Osteoblast (primary cell): ENCODE results near the gene PTP4A2. TPM values are rescaled to one million over a fixed set of nuclear protein-coding genes. Genes with fewer than 3 reads are reported as not detected.

ENCODE experiments used
- DNase-seq: peaks from one replicate; pipeline ENCODE4 v3.0.0; 2011; ENCODE audit warnings: low spot score, mixed read lengths; ENCODE audit not compliant: insufficient read length; ENCODE audit errors: missing footprints
- H2AFZ ChIP-seq: 2 replicates; pipeline ENCODE4 v1.6.0; 2011; ENCODE audit warnings: mild to moderate bottlenecking, low read length
- H3K27ac ChIP-seq: 2 replicates; pipeline ENCODE4 v1.5.1; 2011; ENCODE audit warnings: mild to moderate bottlenecking, low read depth, low read length, moderate library complexity
- H3K27me3 ChIP-seq: 2 replicates; pipeline ENCODE4 v1.6.0; 2012; ENCODE audit warnings: mild to moderate bottlenecking, control low read depth, inconsistent platforms, low read length, moderate library complexity; ENCODE audit not compliant: insufficient read depth
- H3K36me3 ChIP-seq: 2 replicates; pipeline ENCODE4 v1.5.1; 2011; ENCODE audit warnings: mild to moderate bottlenecking, low read length, control low read depth, moderate library complexity; ENCODE audit not compliant: insufficient read depth
- H3K4me1 ChIP-seq: 2 replicates; pipeline ENCODE4 v1.5.1; 2011; ENCODE audit warnings: mild to moderate bottlenecking, low read length, control low read depth, moderate library complexity; ENCODE audit not compliant: insufficient read depth
- H3K4me2 ChIP-seq: 2 replicates; pipeline ENCODE4 v1.6.0; 2011; ENCODE audit warnings: mild to moderate bottlenecking, low read length; ENCODE audit not compliant: insufficient read depth
- H3K4me3 ChIP-seq: fragments of 200-600 bp; sonication (generic); 3 replicates; pipeline ENCODE4 v1.5.1; 2012; ENCODE audit warnings: mild to moderate bottlenecking, low read length, inconsistent platforms; ENCODE audit not compliant: insufficient read depth
- H3K79me2 ChIP-seq: 2 replicates; pipeline ENCODE4 v1.6.0; 2012; ENCODE audit warnings: mild to moderate bottlenecking, low read length, control low read depth, inconsistent platforms; ENCODE audit not compliant: insufficient read depth
- H3K9me3 ChIP-seq: 2 replicates; pipeline ENCODE4 v1.5.1; 2011; ENCODE audit warnings: low read depth, low read length, control low read depth
- H4K20me1 ChIP-seq: 2 replicates; pipeline ENCODE4 v1.6.0; 2012; ENCODE audit warnings: mild to moderate bottlenecking, low read length, control low read depth; ENCODE audit not compliant: insufficient read depth
- total RNA-seq: library from RNA; depleted of rRNA; stranded (reverse); fragments of >200 nt; gene quantifications from 2 replicates; pipeline ENCODE4 v1.2.3, GENCODE V29; 2012
- TF ChIP-seq, protein P1 (sequence below): IDR thresholded peaks from 2 replicates; pipeline ENCODE4 v1.5.1; 2011; ENCODE audit warnings: mild to moderate bottlenecking, low read depth, low read length, moderate library complexity; ENCODE audit errors: extremely low read depth

Gene PTP4A2
- total RNA-seq, 1 donor: 539 TPM

DNA sequence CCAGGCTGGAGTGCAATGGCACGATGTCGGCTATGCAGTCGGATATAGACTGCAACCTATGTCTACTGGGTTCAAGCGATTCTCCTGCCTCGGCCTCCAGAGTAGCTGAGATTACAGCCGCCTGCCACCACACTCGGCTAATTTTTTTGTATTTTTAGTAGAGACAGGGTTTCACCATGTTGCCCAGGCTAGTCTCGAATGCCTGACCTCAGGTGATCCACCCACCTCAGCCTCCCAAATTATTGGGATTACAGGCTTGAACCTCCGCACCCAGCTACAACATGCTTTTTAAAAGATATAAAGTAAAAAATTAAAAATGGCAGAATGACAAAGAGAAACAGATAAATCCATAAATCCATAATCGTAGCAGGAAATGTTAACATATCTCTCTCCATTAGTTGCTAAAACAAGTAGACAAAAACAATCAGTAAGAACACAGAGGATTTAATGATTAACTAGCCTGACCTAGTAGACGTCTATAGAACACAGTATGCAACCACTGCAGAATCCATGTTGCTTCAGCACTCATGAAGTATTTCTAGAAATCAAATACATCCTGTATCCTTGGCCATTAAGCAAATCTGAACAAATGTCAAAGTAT lies 62.4 kb downstream of the PTP4A2 start:
- Histone ChIP-seq H3K4me2 (no peak overlapping the region), H3K9me3 (no peaks in the 10 kb centered on the region), H3K27me3 (no peaks in the 10 kb centered on the region), H3K36me3 (no peaks in the 10 kb centered on the region), H3K4me1 (no peaks in the 10 kb centered on the region), H3K4me3 (no peak overlapping the region), H2AFZ (no peak overlapping the region), H3K79me2 (no peaks in the 10 kb centered on the region), H4K20me1 (no peaks in the 10 kb centered on the region), H3K27ac (no peak overlapping the region)
- DNase-seq: no peak
- TF ChIP-seq, protein P1, sequence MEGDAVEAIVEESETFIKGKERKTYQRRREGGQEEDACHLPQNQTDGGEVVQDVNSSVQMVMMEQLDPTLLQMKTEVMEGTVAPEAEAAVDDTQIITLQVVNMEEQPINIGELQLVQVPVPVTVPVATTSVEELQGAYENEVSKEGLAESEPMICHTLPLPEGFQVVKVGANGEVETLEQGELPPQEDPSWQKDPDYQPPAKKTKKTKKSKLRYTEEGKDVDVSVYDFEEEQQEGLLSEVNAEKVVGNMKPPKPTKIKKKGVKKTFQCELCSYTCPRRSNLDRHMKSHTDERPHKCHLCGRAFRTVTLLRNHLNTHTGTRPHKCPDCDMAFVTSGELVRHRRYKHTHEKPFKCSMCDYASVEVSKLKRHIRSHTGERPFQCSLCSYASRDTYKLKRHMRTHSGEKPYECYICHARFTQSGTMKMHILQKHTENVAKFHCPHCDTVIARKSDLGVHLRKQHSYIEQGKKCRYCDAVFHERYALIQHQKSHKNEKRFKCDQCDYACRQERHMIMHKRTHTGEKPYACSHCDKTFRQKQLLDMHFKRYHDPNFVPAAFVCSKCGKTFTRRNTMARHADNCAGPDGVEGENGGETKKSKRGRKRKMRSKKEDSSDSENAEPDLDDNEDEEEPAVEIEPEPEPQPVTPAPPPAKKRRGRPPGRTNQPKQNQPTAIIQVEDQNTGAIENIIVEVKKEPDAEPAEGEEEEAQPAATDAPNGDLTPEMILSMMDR: no peak

DNA sequence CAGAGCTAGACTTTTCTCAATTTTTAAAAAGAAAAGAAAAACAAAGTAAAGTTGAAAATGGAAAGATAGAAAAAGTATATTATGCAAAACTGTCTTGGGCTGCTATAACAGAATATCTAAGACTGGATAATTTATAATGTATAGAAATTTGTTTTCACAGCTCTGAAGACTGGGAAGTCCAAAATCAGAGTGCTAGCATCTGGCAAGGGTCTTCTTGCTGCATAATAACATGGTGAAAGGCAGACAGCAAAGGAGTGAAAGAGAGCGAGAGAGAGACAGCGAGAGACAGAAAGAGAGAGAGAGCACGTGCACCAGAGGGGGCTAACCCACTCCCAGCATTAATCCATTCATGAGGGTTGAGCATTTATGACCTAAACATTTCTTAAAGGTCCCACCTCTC lies 63.2 kb downstream of the PTP4A2 start:
- Histone ChIP-seq H3K27ac (no peak overlapping the region), H3K79me2 (no peaks in the 10 kb centered on the region), H3K4me3 (no peak overlapping the region), H3K27me3 (no peaks in the 10 kb centered on the region), H2AFZ (no peak overlapping the region), H3K36me3 (no peaks in the 10 kb centered on the region), H3K9me3 (no peaks in the 10 kb centered on the region), H3K4me1 (no peaks in the 10 kb centered on the region), H3K4me2 (no peak overlapping the region), H4K20me1 (no peaks in the 10 kb centered on the region)
- TF ChIP-seq, protein P1: no peak
- no peak for DNase-seq

DNA sequence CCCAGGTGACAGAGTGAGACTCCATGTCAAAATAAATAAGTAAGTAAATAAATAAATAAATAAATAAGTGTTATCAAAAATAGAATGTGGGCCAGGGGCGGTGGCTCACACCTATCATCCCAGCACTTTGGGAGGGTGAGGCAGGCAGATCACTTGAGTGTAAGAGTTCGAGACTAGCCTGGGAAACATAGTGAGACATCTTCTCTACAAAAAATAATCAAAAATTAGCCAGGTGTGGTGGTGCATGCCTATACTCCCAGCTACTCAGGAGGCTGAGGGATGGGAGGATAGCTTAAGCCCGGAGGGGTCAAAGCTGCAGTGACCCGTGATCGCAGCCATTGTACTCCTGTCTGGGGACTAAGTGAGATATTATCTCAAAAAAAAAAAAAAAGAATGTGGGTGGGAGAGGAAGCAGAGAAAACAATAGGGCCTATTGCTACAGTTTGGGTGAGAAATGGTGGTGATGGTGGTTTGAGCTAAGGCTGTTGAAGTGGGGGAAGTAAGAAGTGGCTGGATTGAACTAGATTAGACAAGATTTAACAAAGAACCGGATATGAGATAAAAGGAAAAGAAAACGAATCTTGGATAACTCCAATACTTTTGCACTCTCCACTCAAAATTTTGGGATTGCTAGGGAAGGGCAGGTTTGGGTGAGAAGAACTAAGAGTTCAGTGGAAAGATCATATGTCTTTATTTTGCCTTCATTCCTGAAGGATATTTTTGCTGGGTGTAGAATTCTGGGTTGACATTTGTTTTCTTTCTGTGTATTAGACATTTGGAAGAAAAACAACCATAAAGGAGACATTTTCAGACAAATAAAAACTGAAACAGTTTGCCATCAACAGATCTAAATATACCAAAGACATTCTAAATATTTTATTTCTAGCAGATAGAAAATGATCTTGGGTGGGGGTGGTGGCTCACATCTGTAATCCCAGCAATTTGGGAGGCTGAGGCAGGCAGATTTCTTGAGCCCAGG lies 65.2 kb downstream of the PTP4A2 start:
- H2AFZ ChIP-seq: no peak overlapping the region
- H3K27ac ChIP-seq: no peak overlapping the region
- DNase-seq: no peak
- H3K9me3 ChIP-seq: no peaks in the 10 kb centered on the region
- no peaks in the 10 kb centered on the region for H3K36me3 ChIP-seq
- H4K20me1 ChIP-seq: no peaks in the 10 kb centered on the region
- H3K4me3 ChIP-seq: no peak overlapping the region
- H3K4me1 ChIP-seq: no peaks in the 10 kb centered on the region
- TF ChIP-seq, protein P1: no peak
- H3K4me2 ChIP-seq: no peak overlapping the region
- no peaks in the 10 kb centered on the region for H3K27me3 ChIP-seq
- H3K79me2 ChIP-seq: no peaks in the 10 kb centered on the region

DNA sequence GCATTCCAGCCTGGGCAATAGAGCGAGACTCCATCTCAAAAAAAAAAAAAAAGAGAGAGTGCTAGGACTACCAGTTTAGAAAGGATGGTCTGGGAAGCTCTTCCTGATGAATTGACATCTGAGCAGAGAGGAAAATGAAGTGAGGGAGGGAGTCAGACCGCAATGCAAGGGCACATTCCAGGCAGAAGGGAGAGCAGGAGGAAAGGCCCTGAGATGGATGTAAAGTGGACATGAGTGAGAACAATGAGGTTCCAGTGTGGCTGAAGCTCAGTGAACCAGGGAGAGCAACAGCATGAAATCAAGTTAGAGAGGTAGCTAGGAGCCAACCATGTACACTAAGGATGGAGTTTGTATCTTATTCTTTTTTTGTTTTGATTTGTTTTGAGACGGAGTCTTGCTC lies 66.5 kb downstream of the PTP4A2 start:
- no peak overlapping the region for H3K27ac ChIP-seq
- H3K4me1 ChIP-seq: no peaks in the 10 kb centered on the region
- no peaks in the 10 kb centered on the region for H3K9me3 ChIP-seq
- H3K36me3 ChIP-seq: no peaks in the 10 kb centered on the region
- no peaks in the 10 kb centered on the region for H3K27me3 ChIP-seq
- no peak overlapping the region for H2AFZ ChIP-seq
- no peaks in the 10 kb centered on the region for H3K79me2 ChIP-seq
- no peak overlapping the region for H3K4me2 ChIP-seq
- TF ChIP-seq, protein P1: no peak
- DNase-seq: no peak
- no peak overlapping the region for H3K4me3 ChIP-seq
- H4K20me1 ChIP-seq: no peaks in the 10 kb centered on the region
